Germinal center (tissue), 1 donor: ENCODE data around the gene BOD1L2.

Experiments used
- DNase-seq: peaks from one replicate; pipeline ENCODE4 v3.0.0; 2012; ENCODE audit warnings: mixed read lengths, low spot score

BOD1L2 gene

DNA sequence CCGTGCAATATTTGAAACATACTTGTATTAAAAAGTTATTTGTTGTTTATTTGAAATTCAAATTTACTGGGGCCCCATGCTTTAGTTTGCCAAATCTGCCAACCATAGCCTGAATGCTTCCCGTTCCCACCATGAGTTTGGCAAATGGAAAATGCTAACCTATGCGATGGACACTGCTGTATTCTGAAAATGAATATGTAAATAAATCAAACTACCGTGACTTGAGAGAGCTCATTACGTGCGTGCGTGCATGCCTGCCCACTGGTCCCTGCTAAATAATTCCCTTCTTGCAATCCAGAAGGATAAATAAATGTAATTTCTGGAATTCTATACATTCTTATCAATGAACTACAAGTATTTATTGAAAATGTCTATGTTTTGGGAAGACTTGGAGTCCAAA, 3.2 kb downstream of the BOD1L2 start:
- no peak for DNase-seq

DNA sequence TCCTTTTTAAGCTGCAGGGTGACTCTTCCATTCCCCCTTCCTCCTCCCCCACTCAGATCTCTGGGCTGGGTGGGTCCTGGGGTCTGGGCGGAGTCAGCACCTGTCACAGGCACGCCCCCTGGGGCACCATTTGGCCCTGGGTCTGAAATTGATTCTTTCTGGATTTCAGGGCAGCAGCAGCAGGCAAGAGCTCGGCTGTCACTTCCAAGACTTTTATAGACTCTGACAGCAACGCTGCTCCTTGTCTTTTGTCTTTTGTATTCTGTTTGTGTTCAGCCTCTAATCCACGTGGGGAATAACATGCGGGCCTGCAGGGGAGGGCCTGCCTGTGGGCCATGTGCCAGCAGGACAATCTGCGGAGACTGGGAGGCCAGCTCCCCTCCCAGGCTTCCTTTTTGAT, 3.9 kb downstream of the BOD1L2 start:
- no peak for DNase-seq

DNA sequence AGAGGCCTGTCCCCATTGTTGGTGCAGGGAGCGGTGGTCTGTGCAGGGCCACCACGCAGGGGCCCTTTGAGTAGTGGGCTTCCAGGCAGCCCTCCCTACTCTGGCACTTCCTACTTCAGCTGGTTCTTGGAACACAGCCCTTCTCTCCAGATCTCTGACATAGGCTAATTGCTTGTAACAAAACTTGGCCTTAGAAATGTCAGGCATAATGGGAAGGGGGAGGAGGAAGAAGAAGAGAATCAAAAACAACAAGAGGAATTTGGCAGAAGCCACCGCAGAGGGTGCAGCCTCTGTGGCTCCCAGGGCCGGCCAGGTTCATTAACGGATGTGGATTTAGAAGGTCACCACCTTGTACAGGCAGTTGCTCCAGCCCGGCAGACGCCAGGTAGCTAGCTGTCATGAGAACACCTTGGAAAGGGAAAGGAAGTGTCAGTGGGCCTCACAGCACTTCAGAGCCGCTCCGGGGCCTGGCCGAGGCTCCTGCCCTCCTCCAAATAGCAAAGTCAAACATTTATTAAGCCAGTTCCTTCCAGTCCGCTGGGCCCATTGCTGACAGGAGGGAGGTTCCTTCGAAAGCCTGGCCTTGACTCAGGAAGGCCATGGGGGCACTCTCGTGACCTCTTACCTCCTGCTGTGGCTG, 7.4 kb downstream of the BOD1L2 start:
- no peak for DNase-seq

DNA sequence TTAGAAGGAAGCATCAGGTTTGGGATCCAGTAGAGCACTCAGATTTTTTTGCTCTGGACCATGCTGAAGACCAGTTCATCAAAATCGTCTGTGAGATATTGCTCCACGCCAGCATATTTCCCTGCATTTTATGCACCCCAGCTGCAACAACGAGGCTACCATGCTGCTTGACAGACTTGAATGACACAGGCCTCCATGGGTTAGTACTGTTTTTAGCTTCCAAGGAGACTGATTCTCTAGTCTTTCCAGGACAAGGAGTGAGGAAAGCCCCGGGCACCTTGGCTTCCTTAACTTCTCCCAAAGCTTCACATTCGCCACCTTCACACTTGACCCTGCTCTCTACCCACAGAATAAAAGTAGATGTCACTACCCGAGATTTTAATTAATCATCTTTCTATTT, 17.5 kb downstream of the BOD1L2 start:
- DNase-seq, result no peak

DNA sequence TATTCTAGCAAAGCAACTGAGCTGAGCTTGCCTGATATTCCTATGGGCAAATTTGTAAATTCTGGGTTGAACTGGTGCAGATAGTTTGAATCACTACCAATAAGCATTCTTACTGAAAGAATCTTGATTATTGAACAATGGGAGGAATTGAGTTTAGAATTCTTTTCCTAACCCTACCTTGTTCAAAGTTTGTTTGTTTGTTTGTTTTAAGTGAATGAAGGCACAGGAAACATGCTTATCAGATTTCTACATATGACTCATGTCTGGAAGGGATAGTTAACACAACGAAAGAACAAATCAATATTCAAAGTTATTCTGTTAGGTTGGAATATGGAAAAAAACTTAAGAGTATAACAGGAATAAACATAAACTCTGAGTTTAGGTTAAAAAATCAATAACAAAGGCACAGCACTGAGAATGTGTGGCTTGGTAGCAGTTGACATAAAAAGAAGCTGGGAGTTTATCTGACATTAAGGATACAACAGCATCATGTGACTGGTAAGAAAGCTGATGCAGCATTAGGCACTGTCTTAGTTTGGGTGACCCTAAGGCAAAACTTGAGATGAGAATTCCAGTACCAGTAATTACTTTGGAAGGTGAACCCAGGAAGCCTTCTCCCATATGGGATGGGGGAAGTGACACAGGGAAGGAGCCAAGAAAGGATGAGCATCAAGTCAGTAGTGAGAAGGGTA, 20.9 kb downstream of the BOD1L2 start:
- no peak for DNase-seq

DNA sequence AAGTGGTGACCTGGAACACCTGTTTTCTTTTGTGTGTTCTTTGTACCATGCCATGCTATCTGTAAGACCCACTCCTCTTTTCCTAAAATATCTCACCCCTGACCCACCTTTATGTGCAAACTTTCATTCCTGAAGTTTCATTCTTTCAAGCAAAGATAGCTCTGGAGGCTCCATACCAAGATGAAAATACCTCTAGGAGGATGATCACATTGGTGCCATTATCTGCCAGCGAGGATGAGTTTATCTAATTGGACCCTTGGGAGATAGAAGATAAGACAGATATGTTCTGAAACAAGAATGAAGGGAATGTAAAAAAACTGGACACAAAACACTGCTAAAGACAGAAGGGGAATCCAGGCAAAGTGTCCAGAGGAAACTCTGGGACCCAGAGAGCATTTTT, 24.1 kb downstream of the BOD1L2 start:
- DNase-seq, result no peak

DNA sequence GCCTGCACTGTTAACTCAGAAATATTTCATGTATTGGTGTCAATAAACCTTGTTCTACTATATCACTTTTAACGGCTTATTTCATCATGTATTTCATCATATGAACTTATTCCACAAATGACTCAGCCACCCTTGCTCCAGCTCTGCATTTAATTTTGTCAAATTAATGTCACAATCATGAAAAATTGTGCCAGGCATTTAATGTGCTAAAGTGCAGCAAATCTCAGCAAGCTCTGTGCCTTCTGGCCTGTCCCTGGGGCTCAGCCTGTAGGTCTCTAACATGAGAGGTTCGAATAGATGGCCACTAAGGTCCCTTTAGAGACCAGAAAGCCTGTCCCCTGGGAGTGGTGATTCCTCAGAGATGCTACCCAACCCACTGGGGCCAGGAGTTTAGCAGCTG, 28.6 kb downstream of the BOD1L2 start:
- no peak for DNase-seq

DNA sequence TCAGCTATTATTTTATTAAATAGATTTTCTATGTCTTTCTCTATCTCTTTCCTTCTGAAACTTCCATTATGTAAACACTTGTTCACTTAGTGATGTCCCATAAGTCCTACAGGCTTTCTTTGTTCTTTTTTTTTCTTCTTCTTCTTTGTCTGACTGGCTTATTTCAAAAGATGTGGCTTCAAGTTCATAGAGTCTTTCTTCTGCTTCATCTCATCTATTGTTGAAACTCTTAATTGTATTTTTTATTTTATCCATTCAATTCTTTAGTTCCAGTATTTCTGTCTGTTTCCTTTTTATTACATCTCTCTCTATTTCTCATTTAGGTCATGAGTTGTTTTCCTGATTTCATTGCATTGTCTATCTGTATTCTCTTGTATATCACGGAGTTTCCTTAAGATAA, 38.5 kb downstream of the BOD1L2 start:
- DNase-seq, result no peak

DNA sequence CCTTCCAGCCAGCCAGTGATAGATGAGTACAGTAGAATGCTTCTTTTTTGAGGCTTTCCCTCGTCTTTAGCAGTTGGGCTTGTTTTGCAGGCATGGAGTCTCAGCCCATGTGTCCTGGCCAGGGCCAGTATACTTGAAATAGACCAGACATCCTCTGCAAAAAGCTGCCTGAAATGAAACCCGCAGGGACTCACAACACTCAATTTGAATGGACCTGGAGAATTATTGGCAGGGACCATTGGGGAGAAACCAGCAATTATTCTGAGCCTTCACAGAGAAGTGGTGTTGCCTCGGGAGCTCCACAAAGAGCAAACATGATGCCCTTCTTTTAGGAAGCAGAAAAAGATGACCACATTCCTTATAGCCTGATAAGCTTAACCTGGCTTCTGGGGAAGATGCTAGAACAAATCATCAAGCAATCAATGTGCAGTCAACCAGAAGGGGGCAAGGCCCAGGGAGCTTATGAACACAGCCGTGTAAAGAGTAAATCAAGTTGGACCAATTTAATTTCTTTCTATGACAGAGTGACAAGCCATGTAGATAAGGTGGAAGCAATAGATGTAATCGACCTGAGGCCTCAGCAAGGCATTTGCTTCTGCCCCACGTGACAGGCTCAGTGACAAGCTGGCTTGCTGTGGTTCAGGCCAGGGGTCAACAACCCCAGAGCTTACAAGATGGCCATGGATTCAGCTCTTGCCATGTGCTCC, 42.1 kb downstream of the BOD1L2 start:
- DNase-seq, result no peak

DNA sequence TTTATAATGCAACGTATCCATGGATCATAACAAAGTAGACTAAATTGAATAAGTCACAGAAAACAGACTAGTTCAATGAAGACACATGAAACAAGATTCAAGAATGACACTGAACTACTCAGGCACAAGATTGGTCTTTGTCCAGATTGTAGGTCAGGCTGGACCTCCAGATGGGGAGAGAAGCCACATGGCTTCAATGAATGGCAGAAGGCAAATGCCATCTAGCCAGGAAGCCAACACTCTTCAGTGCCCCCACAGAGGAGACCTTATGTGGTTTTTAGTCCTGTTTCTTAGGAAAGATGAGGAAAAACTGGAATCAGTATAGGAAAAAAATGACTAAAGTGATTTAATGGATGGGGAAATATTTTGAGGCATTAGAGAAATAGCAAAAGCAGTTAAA, 43.1 kb downstream of the BOD1L2 start:
- DNase-seq, result no peak

DNA sequence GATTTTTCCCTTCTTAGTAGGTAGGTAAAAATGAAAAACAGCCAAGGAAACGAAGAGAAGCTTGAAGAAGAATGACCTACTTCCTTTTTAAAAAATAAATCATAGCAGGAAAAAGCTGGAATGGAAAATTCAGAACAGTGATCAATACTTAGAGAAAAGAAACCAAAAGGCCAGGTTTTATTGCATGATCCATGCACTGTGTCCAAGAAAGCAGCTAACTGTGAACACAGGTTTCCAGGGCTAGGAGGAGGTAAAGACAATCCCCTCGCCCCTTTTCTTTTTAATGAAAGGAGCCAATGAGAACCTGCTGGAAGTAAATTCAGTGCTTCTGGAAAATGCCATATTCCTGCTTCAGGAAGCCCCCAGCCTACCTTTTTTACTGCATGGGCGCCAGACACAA, 47.2 kb downstream of the BOD1L2 start:
- DNase-seq, result no peak

DNA sequence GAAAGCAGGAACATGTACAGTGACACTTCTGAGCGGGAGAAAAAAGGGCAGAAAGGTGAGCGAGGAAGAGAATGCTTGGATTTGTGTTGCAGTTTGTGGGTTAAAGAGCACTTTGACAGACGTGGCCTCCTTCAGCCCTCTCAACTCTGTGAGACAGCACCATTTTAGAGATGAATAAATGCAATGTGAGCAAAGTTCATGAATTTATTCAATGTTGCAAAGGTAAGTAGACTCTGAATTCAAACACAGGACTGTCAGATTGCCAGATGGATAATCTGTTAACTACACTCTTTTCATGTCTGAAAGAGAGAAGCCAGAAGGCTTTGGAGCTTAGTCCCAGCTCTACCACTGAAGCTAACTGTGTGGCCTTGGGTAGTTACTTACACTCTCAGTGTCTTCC, 47.7 kb downstream of the BOD1L2 start:
- DNase-seq, result no peak

DNA sequence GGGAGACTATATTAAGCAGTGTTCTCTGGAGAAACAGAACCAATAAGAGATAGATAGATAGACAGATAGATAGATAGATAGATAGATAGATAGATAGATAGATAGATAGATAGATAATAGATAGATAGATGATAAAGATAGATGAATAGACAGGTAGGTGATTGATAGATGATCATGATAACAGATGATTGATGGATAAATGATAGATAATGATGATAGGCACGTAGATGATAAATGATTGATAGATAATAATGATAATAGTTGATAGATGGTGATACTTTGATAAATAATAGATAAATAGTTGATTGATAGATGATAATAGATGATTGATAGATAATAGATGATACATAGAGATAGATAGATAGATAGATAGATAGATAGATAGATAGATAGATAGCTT, 48.5 kb downstream of the BOD1L2 start:
- no peak for DNase-seq

DNA sequence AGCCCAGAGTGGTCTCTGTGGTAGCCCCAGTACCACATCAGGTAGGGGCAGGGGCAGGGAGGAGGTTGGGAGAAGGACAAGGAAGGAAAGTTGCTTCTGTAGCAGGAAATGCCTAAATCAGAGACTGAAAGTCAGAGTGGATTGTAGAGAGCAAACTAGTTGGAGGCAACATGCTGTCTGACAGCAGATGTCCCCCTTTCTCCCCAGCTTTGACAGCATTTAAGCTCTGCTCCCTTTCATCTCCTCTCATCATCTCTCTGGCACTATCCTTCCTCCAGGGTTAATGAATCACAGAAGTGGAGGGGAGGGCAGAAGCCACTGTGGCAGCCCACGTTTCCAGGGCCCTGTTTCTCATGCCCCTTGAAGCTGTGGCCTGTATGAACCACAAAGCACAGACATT, 50.4 kb downstream of the BOD1L2 start:
- DNase-seq, result no peak

DNA sequence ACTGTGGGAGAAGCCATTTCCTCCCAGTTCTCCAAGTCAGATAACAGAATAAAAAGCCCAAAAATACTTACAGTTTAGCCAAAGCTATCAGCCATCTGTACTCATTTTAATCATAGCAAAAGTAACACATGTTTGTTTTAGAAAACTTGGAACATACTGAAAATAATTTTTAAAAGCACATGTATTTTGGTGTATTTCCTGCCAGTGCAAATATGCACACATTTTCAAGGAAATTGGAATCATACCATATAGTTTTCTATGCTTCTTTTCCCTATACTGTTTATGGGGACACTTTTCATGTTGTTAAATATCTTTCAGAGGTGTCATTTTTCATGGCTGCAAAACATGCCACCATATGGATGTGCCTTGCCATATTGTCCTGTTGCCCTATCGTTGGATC, 51.2 kb downstream of the BOD1L2 start:
- no peak for DNase-seq
